K562 (cell line): ENCODE results near the gene LTA. TPM values are rescaled to one million over a fixed set of nuclear protein-coding genes. Genes with fewer than 3 reads are reported as not detected.

Experiments
- ARID4B ChIP-seq: sonication (generic); formaldehyde crosslinking; IDR thresholded peaks from 2 replicates; pipeline ENCODE4 v1.8.0; 2022; ENCODE audit warnings: mild to moderate bottlenecking, missing genetic modification reagents
- BDP1 ChIP-seq: IDR thresholded peaks from 3 replicates; pipeline ENCODE4 v1.6.1; 2011; ENCODE audit not compliant: insufficient read length, insufficient read depth
- ERF ChIP-seq: fragments of 450-650 bp; formaldehyde crosslinking; IDR thresholded peaks from 2 replicates; pipeline ENCODE4 v1.4.0; 2020; ENCODE audit warnings: mild to moderate bottlenecking, mixed read lengths
- FOXJ2 ChIP-seq: fragments of 200-800 bp; sonication (Bioruptor generic); IDR thresholded peaks from 2 replicates; pipeline ENCODE4 v1.6.1; 2016; ENCODE audit warnings: missing genetic modification characterization, missing compliant biosample characterization
- GTF2A2 ChIP-seq: IDR thresholded peaks from 2 replicates; pipeline ENCODE4 v1.6.1; 2016; ENCODE audit warnings: mild to moderate bottlenecking, missing genetic modification characterization, missing compliant biosample characterization
- HBP1 ChIP-seq: fragments of 450-650 bp; formaldehyde crosslinking; IDR thresholded peaks from 2 replicates; pipeline ENCODE4 v1.4.0; 2022; ENCODE audit warnings: missing genetic modification characterization
- LEF1 ChIP-seq: fragments of 450-650 bp; IDR thresholded peaks from 2 replicates; pipeline ENCODE4 v1.6.1; 2016; ENCODE audit warnings: mild to moderate bottlenecking
- MBD2 ChIP-seq: sonication (generic); IDR thresholded peaks from 2 replicates; pipeline ENCODE4 v1.6.1; 2016; ENCODE audit warnings: low read depth, borderline replicate concordance
- PHB ChIP-seq: fragments of 250-450 bp; sonication (Bioruptor Pico); IDR thresholded peaks from 2 replicates; pipeline ENCODE4 v1.5.0; 2021
- PML ChIP-seq: IDR thresholded peaks from 2 replicates; pipeline ENCODE4 v1.6.1; 2012; ENCODE audit warnings: low read length, inconsistent platforms
- POLR2AphosphoS5 ChIP-seq: IDR thresholded peaks from 2 replicates; pipeline ENCODE4 v1.6.1; 2011; ENCODE audit warnings: mild to moderate bottlenecking, low read depth, low read length, moderate library complexity; ENCODE audit not compliant: control insufficient read depth, insufficient read depth
- POLR2B ChIP-seq: fragments of 450-650 bp; IDR thresholded peaks from 2 replicates; pipeline ENCODE4 v1.6.1; 2018; ENCODE audit warnings: low read depth; ENCODE audit not compliant: partially characterized antibody
- POLR2G ChIP-seq: fragments of 200-400 bp; formaldehyde crosslinking; IDR thresholded peaks from 2 replicates; pipeline ENCODE4 v1.6.1; 2017; ENCODE audit warnings: low read depth, mild to moderate bottlenecking, antibody characterized with exemption, low read length, moderate library complexity
- PURB ChIP-seq: sonication (generic); formaldehyde crosslinking; IDR thresholded peaks from 2 replicates; pipeline ENCODE4 v1.9.0; 2021; ENCODE audit warnings: low read depth, mild to moderate bottlenecking, missing genetic modification reagents
- SUPT5H ChIP-seq: fragments of 450-650 bp; IDR thresholded peaks from 2 replicates; pipeline ENCODE4 v1.6.1; 2016
- TGIF2 ChIP-seq: sonication (generic); formaldehyde crosslinking; IDR thresholded peaks from 2 replicates; pipeline ENCODE4 v1.8.1; 2022; ENCODE audit warnings: mild to moderate bottlenecking, missing genetic modification reagents, moderate library complexity
- ZBTB7A ChIP-seq: IDR thresholded peaks from 2 replicates; pipeline ENCODE4 v1.6.1; 2011; ENCODE audit warnings: low read depth, mild to moderate bottlenecking, low read length, moderate library complexity, borderline replicate concordance; ENCODE audit not compliant: control insufficient read depth
- ZNF589 ChIP-seq: fragments of 200-800 bp; sonication (Bioruptor generic); IDR thresholded peaks from 2 replicates; pipeline ENCODE4 v1.6.1; 2016; ENCODE audit warnings: low read depth, missing genetic modification characterization, missing compliant biosample characterization
- polyA plus RNA-seq, 8 experiments: library from polyadenylated mRNA; depleted of rRNA in 4 of 8; stranded (reverse) in 5 of 8; unstranded in 3 of 8; fragments of >200 nt; fragmentation: Nextera tagmentation in 2 of 8; fragmentation: Illumina TruSeq in 1 of 8; extraction: Ambion mirVana in 2 of 8; extraction: Trizol in 1 of 8; gene quantifications; 2 replicates each; pipeline versions ENCODE4 v1.2.1 to v1.2.3, GENCODE V29; 2011 to 2014; ENCODE audit warnings: inconsistent platforms in 1 of 8, missing spikeins in 1 of 8
- total RNA-seq, 7 experiments: library from RNA; depleted of rRNA in 6 of 7; stranded (reverse); fragments of >200 nt in 6 of 7; fragmentation: Illumina TruSeq in 2 of 7; extraction: Trizol in 2 of 7; gene quantifications; 2 replicates each; pipeline versions ENCODE4 v1.2.1 to v1.2.3, GENCODE V29; 2011 to 2021; ENCODE audit warnings: low replicate concordance in 1 of 7
- TF ChIP-seq, protein P1 (sequence below): fragments of 450-650 bp; formaldehyde crosslinking; IDR thresholded peaks from 2 replicates; pipeline ENCODE4 v1.4.0; 2022; ENCODE audit warnings: mild to moderate bottlenecking, moderate library complexity
- TF ChIP-seq, protein P2 (sequence below): fragments of 450-650 bp; formaldehyde crosslinking; conservative IDR thresholded peaks from 2 replicates; pipeline ENCODE4 v1.4.0; 2022; ENCODE audit warnings: mild to moderate bottlenecking, missing genetic modification characterization

LTA gene
- total and polyA plus RNA-seq, 9 of the 15 experiments (the other 6 are each of a cell fraction or from before 2014, with no cell fraction given), result 0.80 TPM; not detected in 8

DNA sequence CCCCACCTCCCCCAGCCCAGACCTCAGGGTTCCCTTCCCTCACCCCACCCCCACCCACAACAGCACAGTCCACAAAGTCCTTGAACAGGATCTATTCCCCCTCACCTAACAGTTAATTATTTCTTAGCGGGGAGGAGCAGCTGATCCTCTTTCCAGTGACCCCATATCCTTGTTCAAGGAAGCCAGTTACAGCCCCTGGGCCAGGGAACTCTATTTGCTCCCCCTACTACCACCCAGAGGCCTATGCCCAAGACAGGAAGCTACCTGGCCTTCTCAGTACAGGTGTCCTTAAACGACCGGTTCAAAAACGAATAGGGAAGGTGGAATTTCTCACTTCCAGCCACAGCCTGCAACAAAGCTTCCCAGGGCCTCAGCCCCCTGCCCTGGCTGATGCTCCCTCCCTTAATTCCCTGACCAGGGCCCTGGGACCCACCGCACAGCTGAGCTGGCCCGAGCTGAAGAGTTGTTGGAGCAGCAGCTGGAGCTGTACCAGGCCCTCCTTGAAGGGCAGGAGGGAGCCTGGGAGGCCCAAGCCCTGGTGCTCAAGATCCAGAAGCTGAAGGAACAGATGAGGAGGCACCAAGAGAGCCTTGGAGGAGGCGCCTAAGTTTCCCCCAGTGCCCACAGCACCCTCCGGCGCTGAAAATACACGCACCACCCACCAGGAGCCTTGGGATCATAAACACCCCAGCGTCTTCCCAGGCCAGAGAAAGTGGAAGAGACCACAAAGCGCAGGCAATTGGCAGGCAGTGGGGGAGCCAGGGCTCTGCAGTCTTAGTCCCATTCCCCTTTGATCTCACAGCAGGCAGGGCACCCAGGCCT, 42.5 kb upstream of the LTA start (continued):
- TF ChIP-seq, protein P1, sequence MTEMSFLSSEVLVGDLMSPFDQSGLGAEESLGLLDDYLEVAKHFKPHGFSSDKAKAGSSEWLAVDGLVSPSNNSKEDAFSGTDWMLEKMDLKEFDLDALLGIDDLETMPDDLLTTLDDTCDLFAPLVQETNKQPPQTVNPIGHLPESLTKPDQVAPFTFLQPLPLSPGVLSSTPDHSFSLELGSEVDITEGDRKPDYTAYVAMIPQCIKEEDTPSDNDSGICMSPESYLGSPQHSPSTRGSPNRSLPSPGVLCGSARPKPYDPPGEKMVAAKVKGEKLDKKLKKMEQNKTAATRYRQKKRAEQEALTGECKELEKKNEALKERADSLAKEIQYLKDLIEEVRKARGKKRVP, result no peak; the same call in 1 of the 2 replicates
- TF ChIP-seq, protein P2, sequence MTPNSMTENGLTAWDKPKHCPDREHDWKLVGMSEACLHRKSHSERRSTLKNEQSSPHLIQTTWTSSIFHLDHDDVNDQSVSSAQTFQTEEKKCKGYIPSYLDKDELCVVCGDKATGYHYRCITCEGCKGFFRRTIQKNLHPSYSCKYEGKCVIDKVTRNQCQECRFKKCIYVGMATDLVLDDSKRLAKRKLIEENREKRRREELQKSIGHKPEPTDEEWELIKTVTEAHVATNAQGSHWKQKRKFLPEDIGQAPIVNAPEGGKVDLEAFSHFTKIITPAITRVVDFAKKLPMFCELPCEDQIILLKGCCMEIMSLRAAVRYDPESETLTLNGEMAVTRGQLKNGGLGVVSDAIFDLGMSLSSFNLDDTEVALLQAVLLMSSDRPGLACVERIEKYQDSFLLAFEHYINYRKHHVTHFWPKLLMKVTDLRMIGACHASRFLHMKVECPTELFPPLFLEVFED (CRISPR knock-in tag), result peak; percentile 29; the same call in 1 of the 2 replicates
- 0 out of 2 replicates have a peak, but pooled peaks have one; percentile 25 for TF ChIP-seq PHB (CRISPR knock-in tag)
- peak; percentile 90 for TF ChIP-seq SUPT5H
- no peak for TF ChIP-seq BDP1
- TF ChIP-seq MBD2, result 0 out of 2 replicates have a peak, but pooled peaks have one; percentile 11
- 0 out of 2 replicates have a peak, but pooled peaks have one; percentile 28 for TF ChIP-seq LEF1
- TF ChIP-seq ZBTB7A, result no peak
- TF ChIP-seq ERF, result peak; percentile 61; the same call in 1 of the 2 replicates
- TF ChIP-seq TGIF2, result no peak
- no peak for TF ChIP-seq PURB
- peak; percentile 83 for TF ChIP-seq POLR2B
- no peak for TF ChIP-seq GTF2A2 (tag)
- TF ChIP-seq ARID4B (CRISPR knock-in tag), result peak; percentile 38; the same call in 1 of the 2 replicates
- TF ChIP-seq ZNF589 (CRISPR knock-in tag), result no peak
- TF ChIP-seq HBP1 (CRISPR knock-in tag), result peak; percentile 79; the same call in 1 of the 2 replicates
- TF ChIP-seq FOXJ2, result no peak
- TF ChIP-seq PML, result 0 out of 2 replicates have a peak, but pooled peaks have one; percentile 27
- TF ChIP-seq POLR2G, result peak; percentile 71
- peak; percentile 52; the same call in 1 of the 2 replicates for TF ChIP-seq POLR2AphosphoS5
